Fibroblast of upper back skin (primary cell): ENCODE results near the gene SYNC.

Experiments used
- DNase-seq: peaks from one replicate; pipeline ENCODE4 v3.0.0-alpha.2; 2013

The SYNC gene

GRCh38 chr1:32702599-32703478 lies at the start of gene SYNC:
TSS of gene SYNC (minus strand) at chr1:32702770. CDS start at chr1:32702660, 110 bp downstream.
- DNase-seq: peak; percentile 96

- no peak for DNase-seq
These were observed 47.2 kb upstream of the SYNC start for GRCh38 chr1:32749771-32750170.

GRCh38 chr1:32749332-32749731 lies 46.8 kb upstream of the SYNC start:
- DNase-seq: no peak

- no peak for DNase-seq
These were observed 46.4 kb upstream of the SYNC start for GRCh38 chr1:32748926-32749325.

- DNase-seq: no peak
These were observed 45.8 kb upstream of the SYNC start for GRCh38 chr1:32748348-32748747.

GRCh38 chr1:32746130-32746529 lies 43.6 kb upstream of the SYNC start:
- no peak for DNase-seq

GRCh38 chr1:32744071-32744425 lies 41.5 kb upstream of the SYNC start:
- no peak for DNase-seq

- DNase-seq: no peak
These were observed 41.0 kb upstream of the SYNC start for GRCh38 chr1:32743380-32744070.

GRCh38 chr1:32742956-32743355 lies 40.4 kb upstream of the SYNC start:
- DNase-seq: no peak

GRCh38 chr1:32742199-32742947 lies 39.8 kb upstream of the SYNC start:
- no peak for DNase-seq

GRCh38 chr1:32741413-32742198 lies 39.0 kb upstream of the SYNC start:
- DNase-seq: no peak

- DNase-seq: no peak
These were observed 38.5 kb upstream of the SYNC start for GRCh38 chr1:32741059-32741412.

- DNase-seq: no peak
These were observed 34.5 kb upstream of the SYNC start for GRCh38 chr1:32736812-32737791.

- DNase-seq: no peak
These were observed 31.2 kb upstream of the SYNC start for GRCh38 chr1:32733582-32734321.

GRCh38 chr1:32729254-32730046 lies 26.9 kb upstream of the SYNC start:
- no peak for DNase-seq

GRCh38 chr1:32728413-32729077 lies 26.0 kb upstream of the SYNC start:
- no peak for DNase-seq

GRCh38 chr1:32727876-32728275 lies 25.3 kb upstream of the SYNC start:
- DNase-seq: no peak

- no peak for DNase-seq
These were observed 23.0 kb upstream of the SYNC start for GRCh38 chr1:32725615-32725982.
